ENCODE measurements around the gene PDE3A. TPM values are rescaled to one million over a fixed set of nuclear protein-coding genes. Genes with fewer than 3 reads are reported as not detected.
A peak's percentile ranks its signal among the peaks of the same experiment; 100 is the strongest.

The PDE3A gene
- total RNA-seq, 4 donors from 2014 or later: 4.4 to 5.3 (median 4.9) TPM

- H3K27ac ChIP-seq: peak overlapping the region; percentile 66 to 84 (median 76)
- intact Hi-C loops (cut with DNase I; ENCODE audit: low total_unique reads): loop anchor here (10.0 kb wide), 1 partner anchor 245 kb away; no protein-coding TSS in a partner anchor
- H3K27me3 ChIP-seq: no peaks in the 10 kb centered on the region
- TF ChIP-seq POLR2A (IDR thresholded peaks at IDR 0.05): no peak
- no peak for TF ChIP-seq CTCF (IDR thresholded peaks at IDR 0.05 in 4 of 5, conservative IDR thresholded peaks at IDR 0.05 in 1 of 5)
- H3K4me3 ChIP-seq: peak overlapping the region; percentile 69 to 75 (median 72)
- no peaks in the 10 kb centered on the region for H3K9me3 ChIP-seq
- ATAC-seq (peak in 1 of 2 donors; percentile 38), DNase-seq (peak; percentile 15 to 18)
- peaks cover 0 to 3% of the 10 kb centered on the region in 2 donors for H3K4me1 ChIP-seq
- no peaks in the 10 kb centered on the region for H3K36me3 ChIP-seq
- in situ Hi-C loops (cut with MboI; ENCODE audit: low sequenced_read_pairs in 4 of 4): loop anchor here in 1 of 4 donors (25.0 kb wide), 2 partner anchors 458 to 633 kb away; no protein-coding TSS in a partner anchor
Observed at GRCh38 chr12:20370014-20370386, 1.7 kb downstream of the PDE3A start.

- H3K27me3 ChIP-seq: no peaks in the 10 kb centered on the region
- peaks cover 0 to 3% of the 10 kb centered on the region in 2 donors for H3K4me1 ChIP-seq
- no peaks in the 10 kb centered on the region for H3K9me3 ChIP-seq
- no peak for DNase-seq
- peak overlapping the region in 2 of 4 donors; percentile 66 to 75 for H3K27ac ChIP-seq
- H3K4me3 ChIP-seq: peak overlapping the region in 3 of 4 donors; percentile 69 to 75 (median 72)
- in situ Hi-C loops (cut with MboI; ENCODE audit: low sequenced_read_pairs in 4 of 4): loop anchor here in 1 of 4 donors (25.0 kb wide), 2 partner anchors 459 to 634 kb away; no protein-coding TSS in a partner anchor
- no peak for TF ChIP-seq CTCF (IDR thresholded peaks at IDR 0.05 in 4 of 5, conservative IDR thresholded peaks at IDR 0.05 in 1 of 5)
- TF ChIP-seq POLR2A (IDR thresholded peaks at IDR 0.05): no peak
- no peaks in the 10 kb centered on the region for H3K36me3 ChIP-seq
- ATAC-seq: no peak
- intact Hi-C loops (cut with DNase I; ENCODE audit: low total_unique reads): loop anchor here (10.0 kb wide), 1 partner anchor 246 kb away; no protein-coding TSS in a partner anchor
Observed at GRCh38 chr12:20370866-20371519, 2.7 kb downstream of the PDE3A start.

GRCh38 chr12:20372326-20373096 lies 4.2 kb downstream of the PDE3A start:
- in situ Hi-C loops (cut with MboI; ENCODE audit: low sequenced_read_pairs in 4 of 4): loop anchor here in 1 of 4 donors (25.0 kb wide), 2 partner anchors 460 to 635 kb away; no protein-coding TSS in a partner anchor
- Histone ChIP-seq H3K4me1 (peaks cover 0 to 2% of the 10 kb centered on the region in 2 donors), H3K36me3 (no peaks in the 10 kb centered on the region), H3K4me3 (peak overlapping the region in 2 of 4 donors; percentile 5 to 75), H3K27me3 (no peaks in the 10 kb centered on the region), H3K9me3 (no peaks in the 10 kb centered on the region), H3K27ac (no peak overlapping the region)
- TF ChIP-seq POLR2A (IDR thresholded peaks at IDR 0.05): no peak
- no peak for TF ChIP-seq CTCF (IDR thresholded peaks at IDR 0.05 in 4 of 5, conservative IDR thresholded peaks at IDR 0.05 in 1 of 5)
- intact Hi-C loops (cut with DNase I; ENCODE audit: low total_unique reads): loop anchor here (10.0 kb wide), 1 partner anchor 248 kb away; no protein-coding TSS in a partner anchor
- DNase-seq (no peak), ATAC-seq (no peak)

- Histone ChIP-seq H3K4me1 (no peaks in the 10 kb centered on the region), H3K36me3 (no peaks in the 10 kb centered on the region), H3K4me3 (no peak overlapping the region), H3K27ac (no peak overlapping the region), H3K27me3 (no peaks in the 10 kb centered on the region), H3K9me3 (no peaks in the 10 kb centered on the region)
- ATAC-seq: no peak
- intact Hi-C loops (cut with DNase I; ENCODE audit: low total_unique reads): loop anchor here (10.0 kb wide), 1 partner anchor 250 kb away; no protein-coding TSS in a partner anchor
- in situ Hi-C loops (cut with MboI; ENCODE audit: low sequenced_read_pairs in 4 of 4): loop anchor here in 2 of 4 donors (25.0 kb wide), 2 partner anchors 462 to 637 kb away; no protein-coding TSS in a partner anchor
- TF ChIP-seq CTCF (IDR thresholded peaks at IDR 0.05 in 4 of 5, conservative IDR thresholded peaks at IDR 0.05 in 1 of 5) (no peak), POLR2A (IDR thresholded peaks at IDR 0.05) (no peak)
- DNase-seq: no peak
Observed at GRCh38 chr12:20374795-20375194, 6.5 kb downstream of the PDE3A start.

Measured in gastrocnemius medialis (tissue), 4 donors.